C4-2B (cell line): ENCODE data around the gene PRIMA1.

Experiments
- ZFX ChIP-seq: fragments of 450-650 bp; IDR thresholded peaks from 2 replicates; pipeline ENCODE4 v1.6.1; 2017
- TF ChIP-seq, protein P1 (sequence below): fragments of 450-650 bp; conservative IDR thresholded peaks from 2 replicates; pipeline ENCODE4 v1.5.1; 2017; ENCODE audit warnings: mild to moderate bottlenecking

DNA sequence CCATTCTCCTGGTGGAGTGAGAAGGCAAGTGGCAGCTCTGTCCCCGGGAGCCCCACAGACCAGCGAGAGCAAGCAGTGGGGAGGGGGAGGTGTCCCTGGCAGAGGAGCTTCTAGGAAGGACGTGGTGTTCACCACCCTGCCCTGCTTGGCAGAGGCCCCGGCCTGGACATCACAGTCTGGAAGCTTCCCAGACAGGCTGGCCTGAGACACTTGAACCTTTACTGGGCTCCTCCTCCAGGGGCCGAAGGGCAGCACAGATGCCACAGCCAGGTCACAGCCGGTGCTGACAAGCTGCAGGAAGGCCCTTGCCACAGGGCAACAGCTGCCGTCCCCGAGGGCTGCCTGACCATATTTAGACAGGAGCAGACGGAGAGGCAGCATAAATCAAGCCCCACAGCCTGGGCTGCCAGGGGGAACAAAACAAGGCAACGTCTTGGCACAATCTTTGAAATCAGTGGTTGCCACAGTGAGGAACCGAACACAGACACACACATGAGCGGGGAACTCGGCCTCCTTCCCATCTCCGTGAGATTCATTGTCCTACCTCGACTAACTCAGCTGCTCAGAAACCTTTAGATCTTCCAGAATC, 28.5 kb downstream of the PRIMA1 start:
- TF ChIP-seq, protein P1, sequence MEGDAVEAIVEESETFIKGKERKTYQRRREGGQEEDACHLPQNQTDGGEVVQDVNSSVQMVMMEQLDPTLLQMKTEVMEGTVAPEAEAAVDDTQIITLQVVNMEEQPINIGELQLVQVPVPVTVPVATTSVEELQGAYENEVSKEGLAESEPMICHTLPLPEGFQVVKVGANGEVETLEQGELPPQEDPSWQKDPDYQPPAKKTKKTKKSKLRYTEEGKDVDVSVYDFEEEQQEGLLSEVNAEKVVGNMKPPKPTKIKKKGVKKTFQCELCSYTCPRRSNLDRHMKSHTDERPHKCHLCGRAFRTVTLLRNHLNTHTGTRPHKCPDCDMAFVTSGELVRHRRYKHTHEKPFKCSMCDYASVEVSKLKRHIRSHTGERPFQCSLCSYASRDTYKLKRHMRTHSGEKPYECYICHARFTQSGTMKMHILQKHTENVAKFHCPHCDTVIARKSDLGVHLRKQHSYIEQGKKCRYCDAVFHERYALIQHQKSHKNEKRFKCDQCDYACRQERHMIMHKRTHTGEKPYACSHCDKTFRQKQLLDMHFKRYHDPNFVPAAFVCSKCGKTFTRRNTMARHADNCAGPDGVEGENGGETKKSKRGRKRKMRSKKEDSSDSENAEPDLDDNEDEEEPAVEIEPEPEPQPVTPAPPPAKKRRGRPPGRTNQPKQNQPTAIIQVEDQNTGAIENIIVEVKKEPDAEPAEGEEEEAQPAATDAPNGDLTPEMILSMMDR = no peak
- TF ChIP-seq ZFX = no peak
